Panc1 (cell line): Measurements from ENCODE around the gene PCDHGA5. TPM values are rescaled to one million over a fixed set of nuclear protein-coding genes. Genes with fewer than 3 reads are reported as not detected.

Source experiments
- ATAC-seq: fragments of 200-7000 bp; cut with Tn5 transposase; 2 replicates; pipeline ENCODE4 v1.9.1; 2020; ENCODE audit warnings: mild to moderate bottlenecking, moderate library complexity
- BruUV-seq: library from RNA; stranded (reverse); fragments of 400-500 nt; replicated peaks from 2 replicates; lab custom pipeline; 2021; lab: Mats Ljungman, UMichigan
- CTCF ChIA-PET: fragments of 300-600 bp; sonication (Branson Sonifier 250); formaldehyde crosslinking; loops from one replicate; lab custom pipeline; 2022; ENCODE audit warnings: antibody characterized with exemption; lab: Charles Lee
- POLR2A ChIA-PET: fragments of 300-600 bp; sonication (Branson Sonifier 250); formaldehyde crosslinking; loops from one replicate; lab custom pipeline; 2022; ENCODE audit warnings: antibody characterized with exemption; lab: Charles Lee
- DNase-seq: peaks from one replicate; pipeline ENCODE4 v3.0.0-alpha.2; 2010; ENCODE audit warnings: low read depth, low spot score
- H3K27ac ChIP-seq: 2 replicates; pipeline ENCODE4 v1.5.1; 2011; ENCODE audit warnings: mild to moderate bottlenecking, low read length, inconsistent platforms
- H3K27me3 ChIP-seq: fragments of 200-500 bp; sonication (Bioruptor generic); 2 replicates; pipeline ENCODE4 v1.6.0; 2014; ENCODE audit warnings: low read length, inconsistent platforms; ENCODE audit not compliant: control insufficient read depth, insufficient read depth
- H3K36me3 ChIP-seq: fragments of 200-500 bp; sonication (Bioruptor generic); 2 replicates; pipeline ENCODE4 v1.5.1; 2014; ENCODE audit warnings: inconsistent platforms, mild to moderate bottlenecking, low read length, moderate library complexity; ENCODE audit not compliant: control insufficient read depth, insufficient read depth
- H3K4me1 ChIP-seq: 2 replicates; pipeline ENCODE4 v1.5.1; 2011; ENCODE audit warnings: inconsistent platforms, mild to moderate bottlenecking, low read length, moderate library complexity; ENCODE audit not compliant: control insufficient read depth, insufficient read depth
- H3K4me3 ChIP-seq, 2 experiments: 2 replicates each; pipeline ENCODE4 v1.5.1; 2011 to 2012; ENCODE audit warnings: low read depth in 2 of 2, low read length in 2 of 2, mild to moderate bottlenecking in 2 of 2, inconsistent platforms in 1 of 2, moderate library complexity in 1 of 2
- H3K9me3 ChIP-seq: fragments of 200-500 bp; sonication (Bioruptor generic); 2 replicates; pipeline ENCODE4 v1.5.1; 2014; ENCODE audit warnings: low read depth, mild to moderate bottlenecking, inconsistent platforms, low read length, moderate library complexity; ENCODE audit not compliant: control insufficient read depth, insufficient read depth
- CTCF ChIP-seq: fragments of 450-650 bp; IDR thresholded peaks from 2 replicates; pipeline ENCODE4 v1.5.1; 2017; ENCODE audit warnings: mild to moderate bottlenecking
- POLR2AphosphoS5 ChIP-seq: IDR thresholded peaks from 2 replicates; pipeline ENCODE4 v1.6.1; 2012; ENCODE audit warnings: mild to moderate bottlenecking, low read depth, low read length, moderate library complexity
- REST ChIP-seq, 2 experiments: IDR thresholded peaks; 2 replicates each; pipeline ENCODE4 v1.6.1; 2011 to 2012; ENCODE audit warnings: low read depth in 2 of 2, control low read depth in 1 of 2, low read length in 1 of 2, mild to moderate bottlenecking in 1 of 2, moderate library complexity in 1 of 2; ENCODE audit not compliant: insufficient read depth in 1 of 2
- SIN3A ChIP-seq: IDR thresholded peaks from 2 replicates; pipeline ENCODE4 v1.6.1; 2012; ENCODE audit warnings: low read depth, mild to moderate bottlenecking, low read length, moderate library complexity, borderline replicate concordance; ENCODE audit not compliant: insufficient read depth
- TCF7L2 ChIP-seq: IDR thresholded peaks from 2 replicates; pipeline ENCODE4 v1.6.1; 2011; ENCODE audit warnings: mild to moderate bottlenecking, low read depth, low read length, inconsistent platforms
- in situ Hi-C: cut with HindIII; loops from 2 replicates; pipeline ENCODE4 v1.10.0; 2016; ENCODE audit warnings: low sequenced_read_pairs, low pct_unique_long_range_greater_than_20kb
- intact Hi-C: fragments of 100-400 bp; cut with micrococcal nuclease; formaldehyde crosslinking; loops from one replicate; pipeline ENCODE4 v1.10.0; 2022; ENCODE audit not compliant: unreplicated experiment
- total RNA-seq: library from RNA; stranded (reverse); gene quantifications from one replicate; pipeline ENCODE4 v1.2.1, GENCODE V29; 2021; ENCODE audit not compliant: unreplicated experiment

The PCDHGA5 gene
- total RNA-seq, 1 experiment from 2014 or later = 0.67 TPM

- DNase-seq (peak; percentile 84), ATAC-seq (peak; percentile 98)
- in situ Hi-C loops (no loop called here), intact Hi-C loops (no loop called here)
- POLR2A ChIA-PET = interaction anchor here (0.6 to 1.4 kb wide), 3 partner anchors 10 to 567 kb away, joined by 3 to 14 read pairs (median 4); partner anchors contain the start of genes PCDHGA1 and PCDHGA3
- Histone ChIP-seq H3K9me3 (peaks cover 45% of the 10 kb centered on the region), H3K4me3 (peak within 1 kb of the TSS; percentile 82 to 91), H3K27ac (peak within 1 kb of the TSS; percentile 96), H3K36me3 (peaks cover 2% of the 10 kb centered on the region), H3K27me3 (no peaks in the 10 kb centered on the region), H3K4me1 (no peaks in the 10 kb centered on the region)
- CTCF ChIA-PET = interaction anchor here (0.8 to 1.4 kb wide), 4 partner anchors 10 to 112 kb away, joined by 3 to 7 read pairs (median 4); partner anchors contain the start of genes PCDHB12, PCDHGA1, PCDHGA10 and PCDHGB1
- no TSS peak for BruUV-seq
- peak; percentile 54; the same call in 1 of the 2 replicates for TF ChIP-seq TCF7L2
- peak; percentile 94 for TF ChIP-seq CTCF
- peak; percentile 98 for TF ChIP-seq POLR2AphosphoS5
- TF ChIP-seq SIN3A = no peak
- no peak; a peak in 1 of 4 replicates for TF ChIP-seq REST (IDR thresholded peaks at IDR 0.05; ENCODE audit: insufficient read depth in 1 of 2, low read depth in 2 of 2, low read length in 1 of 2)
Observed at GRCh38 chr5:141320225-141321169, 43.5 kb upstream of the PCDHGA5 start, which contains the start of gene TAF7. Gene TAF7 (minus strand): TSS chr5:141320784. CDS start chr5:141320044, 740 bp downstream.

GRCh38 chr5:141322261-141322660 is 41.7 kb upstream of the PCDHGA5 start:
- H3K36me3 ChIP-seq = peaks cover 2% of the 10 kb centered on the region
- TF ChIP-seq TCF7L2 (no peak), REST (IDR thresholded peaks at IDR 0.05; ENCODE audit: insufficient read depth in 1 of 2, low read depth in 2 of 2, low read length in 1 of 2) (no peak)
- ChIA-PET POLR2A (no interaction called here), CTCF (no interaction called here)
- H3K4me3 ChIP-seq = no peak overlapping the region
- intact Hi-C loops = no loop called here
- H3K27me3 ChIP-seq = no peaks in the 10 kb centered on the region
- in situ Hi-C loops = no loop called here
- H3K4me1 ChIP-seq = no peaks in the 10 kb centered on the region
- peaks cover 38% of the 10 kb centered on the region for H3K9me3 ChIP-seq
- ATAC-seq = no peak
- BruUV-seq = no TSS peak
- H3K27ac ChIP-seq = no peak overlapping the region
- no peak for DNase-seq
